Measurements from ENCODE around the gene TGFB3. TPM values are rescaled to one million over a fixed set of nuclear protein-coding genes. Genes with fewer than 3 reads are reported as not detected.

The TGFB3 gene
- total RNA-seq, 3 donors from 2014 or later: 4.8 to 35.7 (median 24.0) TPM

- intact Hi-C loops (cut with DNase I; ENCODE audit: low total_unique reads): loop anchor here (5.0 kb wide), 1 partner anchor 930 kb away; no protein-coding TSS in a partner anchor
- peak overlapping the region; percentile 97 for H3K27ac ChIP-seq
- peak overlapping the region; percentile 73 to 90 (median 79) for H3K4me3 ChIP-seq
- no peaks in the 10 kb centered on the region for H3K9me3 ChIP-seq
- H3K36me3 ChIP-seq: no peaks in the 10 kb centered on the region
- H3K27me3 ChIP-seq: no peaks in the 10 kb centered on the region
- peaks cover 5 to 13% of the 10 kb centered on the region in 2 donors for H3K4me1 ChIP-seq
- peak; percentile 80 to 87 for DNase-seq (ENCODE audit: low spot score in 2 of 2)
- TF ChIP-seq POLR2AphosphoS5 (IDR thresholded peaks at IDR 0.05) (peak in 1 of 3 donors; percentile 2), CTCF (IDR thresholded peaks at IDR 0.05) (peak in 2 of 3 donors; percentile 34 to 43), POLR2A (IDR thresholded peaks at IDR 0.05) (no peak)
These were observed 647 bp upstream of the TGFB3 start for GRCh38 chr14:75982266-75983018.

GRCh38 chr14:75980856-75981255 lies 939 bp downstream of the TGFB3 start:
- peak in 1 of 3 donors; percentile 23 for TF ChIP-seq POLR2AphosphoS5 (IDR thresholded peaks at IDR 0.05)
- TF ChIP-seq CTCF (IDR thresholded peaks at IDR 0.05): no peak
- no peak for TF ChIP-seq POLR2A (IDR thresholded peaks at IDR 0.05)
- intact Hi-C loops (cut with DNase I; ENCODE audit: low total_unique reads): loop anchor here (5.0 kb wide), 1 partner anchor 931 kb away; no protein-coding TSS in a partner anchor
- no peaks in the 10 kb centered on the region for H3K9me3 ChIP-seq
- H3K27me3 ChIP-seq: no peaks in the 10 kb centered on the region
- H3K4me1 ChIP-seq: peaks cover 5 to 10% of the 10 kb centered on the region in 2 donors
- DNase-seq (ENCODE audit: low spot score in 2 of 2): peak; percentile 64 to 70
- H3K4me3 ChIP-seq: peak overlapping the region; percentile 73 to 90 (median 79)
- H3K27ac ChIP-seq: peak overlapping the region; percentile 97
- H3K36me3 ChIP-seq: no peaks in the 10 kb centered on the region

- H3K27ac ChIP-seq: peak overlapping the region; percentile 97
- H3K9me3 ChIP-seq: no peaks in the 10 kb centered on the region
- intact Hi-C loops (cut with DNase I; ENCODE audit: low total_unique reads): loop anchor here (5.0 to 10.0 kb wide), 3 partner anchors 73 to 932 kb away; no protein-coding TSS in a partner anchor
- H3K4me1 ChIP-seq: peaks cover 5 to 10% of the 10 kb centered on the region in 2 donors
- TF ChIP-seq CTCF (IDR thresholded peaks at IDR 0.05): no peak
- no peak for TF ChIP-seq POLR2A (IDR thresholded peaks at IDR 0.05)
- TF ChIP-seq POLR2AphosphoS5 (IDR thresholded peaks at IDR 0.05): no peak
- no peaks in the 10 kb centered on the region for H3K27me3 ChIP-seq
- DNase-seq (ENCODE audit: low spot score in 2 of 2): no peak
- no peaks in the 10 kb centered on the region for H3K36me3 ChIP-seq
- peak overlapping the region; percentile 73 to 90 (median 79) for H3K4me3 ChIP-seq
These were observed 1.9 kb downstream of the TGFB3 start for GRCh38 chr14:75979648-75980565.

GRCh38 chr14:75979071-75979571 lies 2.7 kb downstream of the TGFB3 start:
- peak overlapping the region; percentile 73 to 90 (median 79) for H3K4me3 ChIP-seq
- H3K4me1 ChIP-seq: peaks cover 5 to 10% of the 10 kb centered on the region in 2 donors
- no peak for DNase-seq (ENCODE audit: low spot score in 2 of 2)
- no peak for TF ChIP-seq POLR2A (IDR thresholded peaks at IDR 0.05)
- TF ChIP-seq CTCF (IDR thresholded peaks at IDR 0.05): peak; percentile 36 to 71 (median 59)
- peak in 1 of 3 donors; percentile 16 for TF ChIP-seq POLR2AphosphoS5 (IDR thresholded peaks at IDR 0.05)
- H3K36me3 ChIP-seq: no peaks in the 10 kb centered on the region
- H3K9me3 ChIP-seq: no peaks in the 10 kb centered on the region
- peak overlapping the region; percentile 49 to 97 for H3K27ac ChIP-seq
- H3K27me3 ChIP-seq: no peaks in the 10 kb centered on the region
- intact Hi-C loops (cut with DNase I; ENCODE audit: low total_unique reads): loop anchor here (5.0 to 10.0 kb wide), 2 partner anchors 72 to 174 kb away; no protein-coding TSS in a partner anchor
